GM19395 (cell line): ENCODE results near the gene RAC3.

Experiments used
- ATAC-seq: cut with Tn5 transposase; IDR thresholded peaks from one replicate; pipeline ENCODE4 v1.9.1; 2021; ENCODE audit warnings: mild to moderate bottlenecking, moderate library complexity; ENCODE audit not compliant: unreplicated experiment

Gene RAC3

DNA sequence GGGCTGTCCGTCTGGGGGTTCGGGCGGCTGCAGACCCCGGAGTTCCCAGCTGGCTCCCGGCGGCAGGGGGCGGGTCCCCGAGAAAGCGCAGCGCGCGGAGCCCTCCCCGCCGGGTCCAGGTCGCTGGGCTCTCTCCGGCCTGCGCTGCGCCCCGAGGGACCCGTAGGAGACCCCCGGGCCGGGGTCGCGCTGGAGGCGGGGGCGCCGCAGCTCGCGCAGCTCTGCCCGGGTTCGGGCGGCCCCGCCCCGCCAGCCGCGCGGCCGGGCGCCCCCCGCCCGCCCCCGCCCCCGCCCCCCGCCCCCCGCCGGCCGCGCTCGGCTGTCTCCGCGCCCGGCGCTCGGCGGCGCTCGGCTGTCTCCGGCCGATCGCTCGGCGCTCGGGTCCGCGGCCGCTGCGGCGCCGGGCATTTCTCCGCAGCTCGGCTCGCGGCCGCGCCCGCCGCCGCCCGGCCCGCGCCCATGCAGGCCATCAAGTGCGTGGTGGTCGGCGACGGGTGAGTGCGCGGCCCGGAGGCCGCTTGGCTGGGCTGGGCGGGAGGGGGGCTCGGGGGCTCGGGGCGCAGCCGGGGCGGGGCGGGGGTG, at the start of gene RAC3:
Gene RAC3, plus strand, starts transcription at position 376 of the 582 bp plus-strand sequence. Its CDS starts 84 bp downstream, at position 460.
- no peak for ATAC-seq

GRCh38 chr17:81983011-81983638, 48.4 kb upstream of the RAC3 start:
- ATAC-seq: no peak

GRCh38 chr17:81983639-81984373, 47.7 kb upstream of the RAC3 start:
- ATAC-seq: no peak

GRCh38 chr17:81984773-81985410, 46.6 kb upstream of the RAC3 start:
- ATAC-seq: no peak

DNA sequence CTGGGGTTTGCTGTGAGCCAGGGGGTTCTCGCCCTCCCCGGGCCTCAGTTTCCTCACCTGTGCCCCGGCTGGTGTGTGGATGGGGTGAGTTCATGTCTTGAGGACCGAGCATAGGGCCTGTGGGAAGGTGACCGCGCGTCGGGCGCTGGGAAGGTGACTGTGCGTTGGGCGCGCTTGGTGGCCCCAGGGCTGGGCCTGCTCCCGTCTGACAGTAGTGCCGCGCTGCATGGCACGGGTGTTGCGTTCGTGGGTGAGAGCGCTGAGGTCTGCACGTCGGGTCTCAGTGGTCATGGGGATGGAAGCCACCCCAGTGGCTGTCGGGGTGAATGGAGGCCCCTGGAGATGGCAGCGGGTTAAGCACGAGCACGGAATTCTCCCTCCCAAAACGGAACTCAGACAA, 44.9 kb upstream of the RAC3 start:
- ATAC-seq: no peak

DNA sequence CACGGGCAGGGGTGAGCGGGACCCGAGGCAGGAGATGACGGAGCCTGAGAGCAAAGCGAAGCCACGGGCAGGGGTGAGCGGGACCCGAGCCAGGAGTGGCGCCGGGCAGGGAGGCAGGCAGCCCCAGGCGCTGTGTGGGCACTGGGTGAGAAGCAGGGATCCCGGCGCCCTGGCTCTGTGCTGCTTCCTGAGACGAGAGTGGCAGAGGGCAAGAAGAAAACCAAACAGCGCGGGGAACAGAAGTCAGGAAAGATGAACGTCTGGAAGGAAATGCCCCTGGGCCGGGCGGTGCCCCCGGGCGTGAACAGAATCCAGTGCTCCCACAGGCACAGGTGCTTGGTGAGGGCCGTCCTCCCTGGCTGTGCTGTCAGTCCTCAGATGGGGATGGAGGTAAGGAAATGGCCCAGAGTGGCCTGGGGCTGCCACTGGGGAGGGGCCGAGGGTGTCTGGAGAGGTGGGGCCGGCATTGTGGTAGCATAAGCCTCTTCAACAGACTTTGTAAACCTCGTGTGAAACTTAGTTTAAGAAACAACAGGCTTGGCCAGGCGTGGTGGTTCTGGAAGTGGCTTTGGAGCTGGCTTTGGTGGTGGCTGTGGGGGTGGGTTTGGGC, 44.2 kb upstream of the RAC3 start:
- ATAC-seq: no peak

DNA sequence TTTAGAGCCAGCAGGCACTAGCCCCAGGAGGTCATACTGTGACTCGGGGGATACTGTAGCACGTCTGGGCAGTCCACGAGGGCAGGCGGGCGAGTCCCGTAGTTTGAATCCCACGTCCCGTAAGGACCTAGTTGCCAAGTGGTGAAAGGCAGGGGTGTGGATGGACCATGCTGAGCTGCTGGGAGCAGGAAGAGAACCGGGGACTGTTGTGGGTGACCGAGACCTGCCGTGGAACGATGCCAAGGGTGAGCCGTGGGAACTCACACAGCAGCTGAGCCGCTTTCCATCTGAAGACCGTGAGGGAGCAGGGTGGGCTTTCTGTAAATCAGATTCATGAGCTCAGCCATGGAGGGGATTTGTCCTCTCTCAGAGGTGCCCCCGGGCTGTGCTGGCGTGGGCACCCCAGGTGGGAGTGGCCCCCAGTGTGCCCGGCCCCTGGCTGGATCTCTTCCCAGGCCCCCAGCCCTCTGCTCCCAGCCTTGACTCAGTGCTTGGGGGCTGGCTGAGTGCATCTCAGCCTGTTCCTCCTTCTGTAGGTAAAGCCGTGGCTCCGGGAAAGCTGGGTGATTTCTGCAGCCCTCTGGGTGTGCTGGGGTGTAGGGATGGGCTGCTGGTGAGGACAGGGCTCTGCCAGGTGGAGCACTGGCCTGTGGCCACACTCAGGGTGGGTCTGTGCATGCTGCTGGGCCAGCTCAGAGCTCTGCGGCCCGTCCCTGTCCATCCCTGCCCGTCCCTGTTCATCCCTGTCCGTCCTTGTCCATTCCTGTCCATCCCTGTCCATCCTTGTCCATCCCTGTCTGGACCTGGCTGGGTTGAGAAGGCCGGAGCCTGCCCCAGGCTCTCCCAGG, 40.4 kb upstream of the RAC3 start:
- no peak for ATAC-seq

GRCh38 chr17:81991684-81992305, 39.7 kb upstream of the RAC3 start:
- no peak for ATAC-seq

DNA sequence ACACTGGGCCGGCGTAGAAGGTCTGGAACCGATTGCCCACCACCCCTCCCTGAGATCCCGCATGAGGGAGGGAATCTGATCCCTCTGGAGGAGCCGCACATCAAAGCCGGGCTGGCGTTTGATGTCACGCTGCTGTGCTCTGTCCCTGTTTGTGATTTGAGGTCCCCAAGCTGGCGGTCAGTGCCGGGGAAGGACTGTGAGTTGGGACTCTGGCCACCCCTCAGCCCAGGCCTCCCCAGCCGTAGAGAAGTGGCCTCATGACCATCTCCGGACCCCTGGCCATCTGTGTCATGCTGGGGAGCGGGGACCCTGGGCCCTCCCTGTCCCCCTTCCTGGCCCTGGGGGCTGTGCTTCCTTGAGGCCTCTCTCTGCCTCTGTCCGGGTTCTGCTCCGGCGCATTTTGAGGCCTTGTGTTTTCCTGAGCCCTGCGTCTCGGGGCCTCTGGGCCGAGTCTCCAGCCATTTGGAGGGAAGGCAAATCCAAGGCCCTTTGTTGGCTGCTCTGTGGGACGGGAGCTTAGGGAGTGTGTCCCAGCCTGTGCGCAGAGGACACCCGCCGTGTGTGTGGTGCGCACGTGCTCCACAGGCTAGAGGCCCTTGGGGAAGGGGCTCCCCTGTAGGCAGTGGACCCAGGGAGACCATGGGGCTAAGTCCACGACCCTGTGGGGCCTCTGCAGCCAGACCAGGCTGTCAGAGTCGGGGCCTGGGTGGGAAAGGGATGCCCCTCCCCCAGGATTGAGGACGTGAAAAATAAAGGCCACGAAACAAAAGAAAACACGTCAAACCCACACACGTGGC, 39.0 kb upstream of the RAC3 start:
- no peak for ATAC-seq

DNA sequence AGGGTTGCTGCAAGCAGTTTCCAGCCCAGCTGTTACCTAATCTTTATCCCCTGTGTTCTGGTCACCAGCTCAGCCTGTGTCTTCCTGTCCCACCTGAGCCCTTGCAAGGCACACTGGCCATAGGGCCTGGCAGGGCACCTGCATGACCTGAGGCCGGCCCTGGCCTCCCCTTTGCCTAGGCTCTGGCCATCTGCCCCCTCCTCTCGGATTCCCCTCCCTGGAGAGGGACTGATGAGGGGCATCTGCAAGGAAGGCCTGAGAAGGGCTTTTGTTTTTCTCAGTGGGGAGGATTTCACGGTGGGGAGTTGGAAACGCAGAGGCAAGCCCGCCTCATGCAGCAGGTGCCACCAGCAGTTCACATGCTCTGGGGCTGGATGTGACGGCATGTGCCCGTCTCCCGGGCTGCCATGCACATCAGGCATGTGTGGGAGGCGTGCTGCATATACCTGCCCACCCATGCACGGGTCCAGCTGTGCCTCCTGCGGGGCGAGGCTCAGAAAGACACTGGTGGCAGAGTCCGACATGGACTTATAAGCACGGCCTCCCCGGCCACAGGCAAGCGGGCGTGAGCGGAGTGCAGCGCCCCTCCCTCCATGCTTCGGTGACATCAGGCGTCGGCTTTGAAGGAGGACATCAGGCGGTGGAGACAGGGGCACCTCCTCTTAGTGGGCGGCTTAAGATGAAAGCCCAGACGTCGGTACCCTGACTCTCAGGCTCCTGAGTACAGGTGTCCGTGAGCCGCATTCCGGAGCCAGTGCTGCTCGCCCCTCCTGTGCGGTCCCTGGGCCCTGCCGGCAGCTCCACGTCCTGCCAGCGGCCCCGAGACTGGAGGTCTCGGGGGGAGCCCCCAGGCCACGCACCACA, 37.5 kb upstream of the RAC3 start:
- no peak for ATAC-seq

- no peak for ATAC-seq
These were observed 36.6 kb upstream of the RAC3 start for GRCh38 chr17:81994593-81995462.

DNA sequence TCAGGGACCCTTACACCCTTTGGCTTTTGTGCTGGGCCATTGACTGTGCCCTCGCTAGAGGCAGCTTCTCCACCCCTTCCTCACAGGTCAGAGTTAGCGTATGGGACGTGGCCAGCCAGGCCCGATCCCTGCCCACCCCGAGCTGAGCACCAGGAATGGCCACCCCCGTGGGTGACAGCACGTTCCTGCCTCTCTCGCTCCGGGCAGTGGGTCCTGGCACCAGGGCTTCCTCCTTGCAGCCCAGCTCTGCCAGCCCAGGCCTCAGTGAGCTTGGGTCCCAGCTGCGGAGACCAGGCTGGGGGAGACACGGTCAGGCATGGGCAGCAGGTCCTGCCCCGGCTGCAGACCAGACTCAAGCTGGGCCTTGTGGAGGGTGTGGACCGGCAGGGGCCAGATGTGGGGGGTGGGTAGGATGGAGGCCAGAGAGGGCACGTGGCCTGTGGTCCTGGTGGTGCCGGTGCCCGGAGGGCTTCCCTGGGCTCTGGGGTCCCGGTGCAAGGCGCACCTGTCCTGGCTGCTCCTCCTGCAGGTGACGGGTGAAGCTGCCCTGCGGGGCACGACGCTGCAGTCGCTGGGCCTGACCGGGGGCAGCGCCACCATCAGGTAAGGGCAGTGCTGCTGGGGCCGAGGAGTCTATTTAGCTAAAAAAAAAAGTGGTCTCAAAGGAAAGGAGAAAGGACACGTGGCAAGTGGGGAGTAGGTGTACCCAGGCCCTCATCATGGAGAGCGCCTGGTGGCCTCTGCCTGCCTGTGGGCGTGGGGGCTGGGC, 35.8 kb upstream of the RAC3 start:
- ATAC-seq: no peak

- no peak for ATAC-seq
These were observed 35.2 kb upstream of the RAC3 start for GRCh38 chr17:81996232-81996756.

GRCh38 chr17:81996757-81997441, 34.6 kb upstream of the RAC3 start:
- no peak for ATAC-seq

- no peak for ATAC-seq
These were observed 33.3 kb upstream of the RAC3 start for GRCh38 chr17:81998212-81998611.
